ENCODE results near the gene TP53RK. TPM values are rescaled to one million over a fixed set of nuclear protein-coding genes. Genes with fewer than 3 reads are reported as not detected.

The TP53RK gene
- total and polyA plus RNA-seq, 2 of the 13 experiments (the other 11 are each of a cell fraction or from before 2014, with no cell fraction given), result 12.9 to 25.5 TPM

DNA sequence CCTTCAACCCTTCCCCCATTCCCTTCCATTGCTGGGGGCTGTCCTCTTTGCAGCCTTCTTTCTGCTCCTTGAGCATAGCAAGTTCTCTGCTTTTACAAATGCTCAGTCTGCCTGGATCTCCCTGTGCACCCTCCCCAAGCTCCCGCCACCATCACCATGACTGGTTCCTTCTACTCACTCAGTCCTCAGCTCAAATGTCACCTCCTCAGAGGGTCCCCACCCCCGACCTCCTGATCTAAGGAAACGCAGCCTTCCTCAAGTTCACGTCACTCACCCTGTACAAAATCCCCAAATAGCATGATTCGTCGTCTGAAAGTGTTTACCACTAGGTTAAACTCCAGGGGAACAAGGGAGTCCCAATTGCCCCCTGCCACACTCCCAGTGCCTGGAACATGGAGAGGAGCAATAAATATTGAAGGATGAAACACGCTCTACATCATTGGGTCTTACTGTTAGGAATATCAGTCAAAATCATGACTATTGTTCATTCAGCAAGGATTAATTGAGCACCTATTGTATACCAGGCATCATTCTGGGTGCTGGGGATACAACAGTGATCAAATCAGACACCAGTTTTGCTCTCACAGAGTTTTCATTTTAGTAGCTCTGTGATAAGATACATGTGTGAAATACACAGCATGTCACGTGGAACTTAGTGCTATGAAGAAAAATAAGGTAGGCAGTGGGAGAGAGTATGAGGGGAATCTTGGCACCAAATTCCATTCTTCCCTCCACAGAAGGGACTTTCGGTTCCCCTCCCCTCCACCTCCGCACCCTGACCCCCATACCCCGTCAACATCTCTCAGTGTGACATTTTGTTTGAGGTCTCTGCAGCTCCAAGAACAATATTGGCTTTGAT, 15.6 kb downstream of the TP53RK start (continued):
- TF ChIP-seq POLR2A (IDR thresholded peaks at IDR 0.05; ENCODE audit: insufficient read depth in 1 of 2, low read depth in 2 of 2, low read length in 2 of 2), result no peak
- TF ChIP-seq DR1 (CRISPR knock-in tag; IDR thresholded peaks at IDR 0.05), result no peak
- TF ChIP-seq, protein P1, sequence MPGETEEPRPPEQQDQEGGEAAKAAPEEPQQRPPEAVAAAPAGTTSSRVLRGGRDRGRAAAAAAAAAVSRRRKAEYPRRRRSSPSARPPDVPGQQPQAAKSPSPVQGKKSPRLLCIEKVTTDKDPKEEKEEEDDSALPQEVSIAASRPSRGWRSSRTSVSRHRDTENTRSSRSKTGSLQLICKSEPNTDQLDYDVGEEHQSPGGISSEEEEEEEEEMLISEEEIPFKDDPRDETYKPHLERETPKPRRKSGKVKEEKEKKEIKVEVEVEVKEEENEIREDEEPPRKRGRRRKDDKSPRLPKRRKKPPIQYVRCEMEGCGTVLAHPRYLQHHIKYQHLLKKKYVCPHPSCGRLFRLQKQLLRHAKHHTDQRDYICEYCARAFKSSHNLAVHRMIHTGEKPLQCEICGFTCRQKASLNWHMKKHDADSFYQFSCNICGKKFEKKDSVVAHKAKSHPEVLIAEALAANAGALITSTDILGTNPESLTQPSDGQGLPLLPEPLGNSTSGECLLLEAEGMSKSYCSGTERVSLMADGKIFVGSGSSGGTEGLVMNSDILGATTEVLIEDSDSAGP (CRISPR knock-in tag; IDR thresholded peaks at IDR 0.05; ENCODE audit: borderline replicate concordance), result no peak
- no peak for TF ChIP-seq ZNF513 (CRISPR knock-in tag; conservative IDR thresholded peaks at IDR 0.05)
- peak; percentile 61; the same call in 1 of the 2 replicates for TF ChIP-seq ZNF34 (CRISPR knock-in tag; IDR thresholded peaks at IDR 0.05; ENCODE audit: borderline replicate concordance)
- TF ChIP-seq GTF3A (CRISPR knock-in tag; conservative IDR thresholded peaks at IDR 0.05), result 0 out of 2 replicates have a peak, but pooled peaks have one; percentile 62
- TF ChIP-seq JUNB (CRISPR knock-in tag; IDR thresholded peaks at IDR 0.05; ENCODE audit: borderline replicate concordance), result no peak; the same call in 1 of the 2 replicates
- no peak for TF ChIP-seq ARNT2 (CRISPR knock-in tag; IDR thresholded peaks at IDR 0.05; ENCODE audit: low read depth)
- TF ChIP-seq NCOA2 (CRISPR knock-in tag; IDR thresholded peaks at IDR 0.05), result no peak
- TF ChIP-seq, protein P2, sequence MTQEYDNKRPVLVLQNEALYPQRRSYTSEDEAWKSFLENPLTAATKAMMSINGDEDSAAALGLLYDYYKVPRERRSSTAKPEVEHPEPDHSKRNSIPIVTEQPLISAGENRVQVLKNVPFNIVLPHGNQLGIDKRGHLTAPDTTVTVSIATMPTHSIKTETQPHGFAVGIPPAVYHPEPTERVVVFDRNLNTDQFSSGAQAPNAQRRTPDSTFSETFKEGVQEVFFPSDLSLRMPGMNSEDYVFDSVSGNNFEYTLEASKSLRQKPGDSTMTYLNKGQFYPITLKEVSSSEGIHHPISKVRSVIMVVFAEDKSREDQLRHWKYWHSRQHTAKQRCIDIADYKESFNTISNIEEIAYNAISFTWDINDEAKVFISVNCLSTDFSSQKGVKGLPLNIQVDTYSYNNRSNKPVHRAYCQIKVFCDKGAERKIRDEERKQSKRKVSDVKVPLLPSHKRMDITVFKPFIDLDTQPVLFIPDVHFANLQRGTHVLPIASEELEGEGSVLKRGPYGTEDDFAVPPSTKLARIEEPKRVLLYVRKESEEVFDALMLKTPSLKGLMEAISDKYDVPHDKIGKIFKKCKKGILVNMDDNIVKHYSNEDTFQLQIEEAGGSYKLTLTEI (CRISPR knock-in tag; conservative IDR thresholded peaks at IDR 0.05), result no peak
- TF ChIP-seq ZNF605 (CRISPR knock-in tag; IDR thresholded peaks at IDR 0.05), result no peak
- TF ChIP-seq ZNF136 (CRISPR knock-in tag; IDR thresholded peaks at IDR 0.05; ENCODE audit: low read depth), result no peak
- no peak for TF ChIP-seq TIGD3 (CRISPR knock-in tag; IDR thresholded peaks at IDR 0.05; ENCODE audit: borderline replicate concordance)
- TF ChIP-seq, protein P3, sequence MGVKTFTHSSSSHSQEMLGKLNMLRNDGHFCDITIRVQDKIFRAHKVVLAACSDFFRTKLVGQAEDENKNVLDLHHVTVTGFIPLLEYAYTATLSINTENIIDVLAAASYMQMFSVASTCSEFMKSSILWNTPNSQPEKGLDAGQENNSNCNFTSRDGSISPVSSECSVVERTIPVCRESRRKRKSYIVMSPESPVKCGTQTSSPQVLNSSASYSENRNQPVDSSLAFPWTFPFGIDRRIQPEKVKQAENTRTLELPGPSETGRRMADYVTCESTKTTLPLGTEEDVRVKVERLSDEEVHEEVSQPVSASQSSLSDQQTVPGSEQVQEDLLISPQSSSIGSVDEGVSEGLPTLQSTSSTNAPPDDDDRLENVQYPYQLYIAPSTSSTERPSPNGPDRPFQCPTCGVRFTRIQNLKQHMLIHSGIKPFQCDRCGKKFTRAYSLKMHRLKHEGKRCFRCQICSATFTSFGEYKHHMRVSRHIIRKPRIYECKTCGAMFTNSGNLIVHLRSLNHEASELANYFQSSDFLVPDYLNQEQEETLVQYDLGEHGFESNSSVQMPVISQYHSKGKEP (CRISPR knock-in tag; IDR thresholded peaks at IDR 0.05), result 0 out of 2 replicates have a peak, but pooled peaks have one; percentile 14
- TF ChIP-seq ZNF558 (CRISPR knock-in tag; IDR thresholded peaks at IDR 0.05; ENCODE audit: borderline replicate concordance), result no peak
- no peak for TF ChIP-seq ZNF879 (CRISPR knock-in tag; IDR thresholded peaks at IDR 0.05)
- no peak for TF ChIP-seq ZNF12 (CRISPR knock-in tag; IDR thresholded peaks at IDR 0.05)
- no peak for TF ChIP-seq ZNF124 (CRISPR knock-in tag; IDR thresholded peaks at IDR 0.05)
- TF ChIP-seq DDIT3 (CRISPR knock-in tag; IDR thresholded peaks at IDR 0.05), result no peak
- 0 out of 2 replicates have a peak, but pooled peaks have one; percentile 62 for TF ChIP-seq MATR3 (CRISPR knock-in tag; IDR thresholded peaks at IDR 0.05)
- peak; percentile 65; the same call in 1 of the 2 replicates for TF ChIP-seq HOXA9 (CRISPR knock-in tag; IDR thresholded peaks at IDR 0.05; ENCODE audit: borderline replicate concordance)

All from HepG2 (cell line).